ENCODE measurements around the gene HOXC9. TPM values are rescaled to one million over a fixed set of nuclear protein-coding genes. Genes with fewer than 3 reads are reported as not detected.

Gene HOXC9
- total RNA-seq, 1 donor: 0.86 TPM

DNA sequence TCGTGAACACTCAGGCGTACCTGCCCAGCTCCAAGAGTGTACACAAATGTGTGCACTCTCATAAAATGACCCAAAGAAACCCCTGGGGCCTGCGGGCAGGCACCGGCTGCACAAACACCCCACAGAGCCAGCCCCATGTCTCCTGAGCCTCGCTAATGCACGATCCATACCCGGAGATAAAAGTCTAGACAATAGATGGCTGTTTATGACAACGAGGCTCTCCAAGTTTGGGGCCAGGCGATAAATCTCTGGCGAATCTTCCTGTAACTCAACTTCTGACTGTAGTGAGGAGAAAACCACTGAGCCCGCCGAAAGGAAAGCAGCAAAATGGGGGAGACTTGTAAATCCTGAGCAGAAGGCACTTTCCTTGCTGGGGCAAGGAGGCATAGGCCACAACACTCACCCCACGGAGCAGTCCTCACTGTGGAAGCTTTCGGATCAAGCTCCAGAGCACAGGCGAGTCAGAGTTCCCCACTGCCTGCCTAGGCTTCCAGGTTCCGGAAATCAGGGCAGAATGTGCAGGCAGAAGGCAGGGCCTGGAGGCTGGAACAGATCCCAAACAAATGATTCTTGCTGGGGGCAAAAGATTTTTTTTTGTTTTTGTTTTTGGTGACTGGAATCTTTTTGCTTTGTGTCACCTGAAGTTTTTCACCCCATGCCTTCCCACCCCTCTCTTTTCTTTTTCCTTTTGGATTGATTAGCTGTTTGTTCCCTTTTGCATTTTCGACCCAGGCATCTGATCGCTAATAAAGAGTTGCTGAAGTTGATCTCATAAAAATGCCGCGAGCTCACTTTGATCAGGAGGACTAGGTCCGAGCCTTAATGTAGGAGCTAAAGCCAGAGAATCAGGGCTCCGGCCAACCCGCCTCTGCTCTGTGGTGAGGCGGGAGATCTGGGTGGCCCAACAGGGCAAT, 31.5 kb upstream of the HOXC9 start:
- H3K4me3 ChIP-seq (ENCODE audit: low read depth, low read length): peak overlapping the region; percentile 66
- no peak for DNase-seq (ENCODE audit: low read depth)
- TF ChIP-seq, protein P1, sequence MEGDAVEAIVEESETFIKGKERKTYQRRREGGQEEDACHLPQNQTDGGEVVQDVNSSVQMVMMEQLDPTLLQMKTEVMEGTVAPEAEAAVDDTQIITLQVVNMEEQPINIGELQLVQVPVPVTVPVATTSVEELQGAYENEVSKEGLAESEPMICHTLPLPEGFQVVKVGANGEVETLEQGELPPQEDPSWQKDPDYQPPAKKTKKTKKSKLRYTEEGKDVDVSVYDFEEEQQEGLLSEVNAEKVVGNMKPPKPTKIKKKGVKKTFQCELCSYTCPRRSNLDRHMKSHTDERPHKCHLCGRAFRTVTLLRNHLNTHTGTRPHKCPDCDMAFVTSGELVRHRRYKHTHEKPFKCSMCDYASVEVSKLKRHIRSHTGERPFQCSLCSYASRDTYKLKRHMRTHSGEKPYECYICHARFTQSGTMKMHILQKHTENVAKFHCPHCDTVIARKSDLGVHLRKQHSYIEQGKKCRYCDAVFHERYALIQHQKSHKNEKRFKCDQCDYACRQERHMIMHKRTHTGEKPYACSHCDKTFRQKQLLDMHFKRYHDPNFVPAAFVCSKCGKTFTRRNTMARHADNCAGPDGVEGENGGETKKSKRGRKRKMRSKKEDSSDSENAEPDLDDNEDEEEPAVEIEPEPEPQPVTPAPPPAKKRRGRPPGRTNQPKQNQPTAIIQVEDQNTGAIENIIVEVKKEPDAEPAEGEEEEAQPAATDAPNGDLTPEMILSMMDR (IDR thresholded peaks at IDR 0.05; ENCODE audit: insufficient read depth, low read depth, low read length): no peak

DNA sequence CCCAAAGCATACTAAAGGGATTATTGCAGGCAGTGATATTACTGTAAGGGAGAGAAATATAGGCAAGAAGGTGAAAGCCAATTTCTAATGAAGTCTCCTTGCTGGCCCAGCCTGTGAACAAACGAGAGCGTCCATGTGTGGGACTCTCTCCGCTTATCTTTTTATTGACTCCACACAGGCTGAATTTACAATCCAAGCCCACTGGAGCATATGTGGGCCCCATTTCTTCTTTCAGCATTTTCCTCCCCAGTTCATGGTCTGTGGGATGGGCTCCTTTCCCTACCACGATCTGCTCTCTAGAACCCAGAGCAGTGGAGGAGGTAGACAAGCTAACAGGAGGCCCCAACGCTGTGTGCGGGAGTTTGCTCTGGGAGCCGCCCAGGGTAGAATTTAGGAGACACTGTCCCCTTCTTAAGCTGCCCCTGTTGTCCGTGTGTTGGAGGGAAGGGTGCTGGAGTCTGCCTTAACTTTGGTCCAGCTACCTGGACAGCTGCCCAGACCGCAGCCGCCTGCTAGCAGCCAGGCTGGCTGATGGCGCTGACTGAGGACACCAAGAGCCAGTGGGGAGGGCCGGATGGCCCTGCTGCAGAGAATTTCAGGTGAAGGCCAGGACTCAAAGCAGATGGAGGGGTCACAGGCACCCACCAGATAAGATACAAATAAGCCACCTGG, 30.2 kb upstream of the HOXC9 start:
- H3K4me3 ChIP-seq (ENCODE audit: low read depth, low read length): no peak overlapping the region
- DNase-seq (ENCODE audit: low read depth): no peak
- TF ChIP-seq, protein P1 (IDR thresholded peaks at IDR 0.05; ENCODE audit: insufficient read depth, low read depth, low read length): no peak

- DNase-seq (ENCODE audit: low read depth): no peak
- no peak overlapping the region for H3K4me3 ChIP-seq (ENCODE audit: low read depth, low read length)
- TF ChIP-seq, protein P1 (IDR thresholded peaks at IDR 0.05; ENCODE audit: insufficient read depth, low read depth, low read length): no peak
These were observed 29.5 kb upstream of the HOXC9 start for GRCh38 chr12:53970451-53970850.

DNA sequence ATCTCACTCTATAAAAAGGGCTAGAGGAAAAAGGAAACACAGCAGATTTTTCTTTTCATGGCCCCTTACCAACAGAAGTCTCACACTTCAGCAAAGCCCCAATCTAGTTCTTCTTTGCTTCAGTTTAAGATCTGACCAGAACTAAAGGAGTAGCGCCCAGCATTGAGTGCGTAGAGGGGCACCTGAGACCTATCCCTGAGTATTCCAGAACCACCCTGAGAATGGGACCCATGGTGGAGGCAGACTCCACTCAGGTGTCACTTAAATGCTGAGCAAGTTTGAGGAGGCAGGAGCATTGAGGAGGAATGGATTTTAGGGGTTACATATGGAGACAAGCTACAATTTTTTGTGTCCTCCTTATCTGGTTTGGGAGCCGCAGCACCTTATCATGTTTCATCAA, 28.8 kb upstream of the HOXC9 start:
- TF ChIP-seq, protein P1 (IDR thresholded peaks at IDR 0.05; ENCODE audit: insufficient read depth, low read depth, low read length): no peak

GRCh38 chr12:53971686-53972085, 28.3 kb upstream of the HOXC9 start:
- TF ChIP-seq, protein P1 (IDR thresholded peaks at IDR 0.05; ENCODE audit: insufficient read depth, low read depth, low read length): no peak
- no peak overlapping the region for H3K4me3 ChIP-seq (ENCODE audit: low read depth, low read length)
- no peak for DNase-seq (ENCODE audit: low read depth)

More for the DNA sequence above, 28.8 kb upstream of the HOXC9 start:
- no peak for DNase-seq (ENCODE audit: low read depth)
- H3K4me3 ChIP-seq (ENCODE audit: low read depth, low read length): no peak overlapping the region

DNA sequence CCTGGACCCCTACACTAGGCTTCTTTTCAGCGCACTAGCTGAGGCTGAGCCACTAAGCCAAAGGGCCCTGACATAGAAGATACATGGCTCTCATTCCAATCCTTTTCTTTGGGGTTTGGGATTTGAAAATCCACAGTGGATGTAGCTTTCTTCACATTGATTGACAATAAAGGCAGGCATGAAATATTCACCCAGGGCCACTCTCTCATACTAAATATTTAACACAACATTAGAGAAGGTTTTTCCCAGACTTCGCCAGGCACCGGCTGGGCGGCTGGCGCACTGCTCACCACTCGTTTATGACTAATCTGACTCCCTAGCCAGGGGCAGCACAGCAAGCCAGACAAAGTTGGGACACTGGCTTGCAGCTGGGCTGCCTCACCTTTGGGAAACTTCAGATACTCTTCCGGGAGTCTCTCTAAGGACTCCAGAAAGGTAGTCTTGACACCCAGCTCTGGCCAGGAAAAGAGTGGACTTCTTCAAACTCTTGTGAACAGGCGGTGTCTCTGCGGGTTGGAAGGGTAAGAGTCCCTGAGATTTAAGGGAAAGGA, 27.7 kb upstream of the HOXC9 start:
- TF ChIP-seq, protein P1 (IDR thresholded peaks at IDR 0.05; ENCODE audit: insufficient read depth, low read depth, low read length): no peak
- H3K4me3 ChIP-seq (ENCODE audit: low read depth, low read length): peak overlapping the region; percentile 61
- DNase-seq (ENCODE audit: low read depth): no peak
